KG1 (cell line): Measurements from ENCODE around the gene PLXNB3.
"Not testable (repeated sequence)": the region's sequence is repeated elsewhere in the genome, so short reads cannot be mapped to it uniquely, and the experiment has no call there.

Experiments
- DNase-seq: peaks from one replicate; lab custom pipeline; 2025; lab: John Stamatoyannopoulos, UW

The PLXNB3 gene

DNA sequence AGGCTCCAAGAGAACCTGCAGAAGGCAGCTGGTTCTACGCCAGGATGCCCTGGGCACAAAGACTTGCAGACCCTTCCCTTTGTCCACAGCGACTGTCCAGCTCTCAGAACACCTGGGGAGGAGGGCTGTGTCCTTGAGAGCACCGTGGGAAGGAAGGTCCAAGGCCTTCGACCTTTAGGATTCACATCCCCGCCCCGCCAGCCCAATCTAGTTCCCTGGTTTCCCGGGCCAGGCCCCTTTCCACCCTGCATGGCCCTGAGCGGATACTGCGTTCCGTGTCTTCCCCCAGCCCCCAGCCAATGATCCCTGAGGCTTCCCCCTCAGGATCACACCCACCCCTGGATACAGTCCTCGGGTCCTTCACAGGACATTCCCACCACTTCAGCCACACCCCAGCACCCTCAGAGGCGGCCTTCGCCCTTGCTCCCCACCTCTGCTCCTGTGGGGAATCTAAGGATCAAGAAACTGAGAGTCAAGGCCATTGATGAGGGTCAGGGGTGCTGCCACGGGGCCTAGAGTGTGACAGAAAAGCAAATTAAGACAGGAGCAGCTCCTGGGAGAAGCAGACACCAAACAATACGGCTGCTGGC, 30.3 kb upstream of the PLXNB3 start:
- no peak for DNase-seq

DNA sequence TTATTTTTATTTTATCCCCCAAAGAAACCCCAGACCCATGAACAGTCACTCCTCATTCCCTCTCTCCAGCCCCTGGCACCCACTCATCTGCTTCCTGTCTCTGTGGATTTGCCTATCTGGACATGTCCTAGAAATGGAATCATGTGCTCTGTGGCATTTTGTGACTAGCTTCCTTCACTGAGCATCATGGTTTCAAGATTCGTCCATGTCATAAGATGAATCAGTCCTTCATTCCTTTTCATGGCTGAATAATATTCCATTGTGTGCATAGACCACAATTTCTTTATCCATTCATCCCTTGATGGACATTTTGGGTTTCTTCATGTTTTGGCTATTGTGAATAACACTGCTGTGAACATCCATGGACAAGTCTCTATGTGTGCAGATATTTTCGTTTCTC, 29.2 kb upstream of the PLXNB3 start:
- DNase-seq, result no peak

DNA sequence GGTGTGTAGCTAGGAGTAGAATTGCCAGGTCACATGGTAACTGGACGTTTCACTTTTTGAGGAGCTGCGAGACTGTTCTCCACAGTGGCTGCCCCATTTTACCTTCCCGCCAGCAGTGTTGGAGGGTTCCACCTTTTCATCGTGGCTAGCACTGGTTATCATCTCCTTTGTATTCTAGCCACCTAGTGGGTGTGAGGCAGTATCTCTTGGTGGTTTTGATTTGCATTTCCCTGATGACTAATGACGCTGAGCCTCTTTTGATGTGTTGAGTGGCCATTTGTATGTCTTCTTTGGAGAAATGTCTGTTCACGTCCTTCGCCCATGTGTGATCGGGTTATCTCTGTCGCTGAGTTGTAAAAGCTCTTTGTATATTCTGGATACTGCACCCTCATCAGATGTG, 28.8 kb upstream of the PLXNB3 start:
- DNase-seq, result no peak

DNA sequence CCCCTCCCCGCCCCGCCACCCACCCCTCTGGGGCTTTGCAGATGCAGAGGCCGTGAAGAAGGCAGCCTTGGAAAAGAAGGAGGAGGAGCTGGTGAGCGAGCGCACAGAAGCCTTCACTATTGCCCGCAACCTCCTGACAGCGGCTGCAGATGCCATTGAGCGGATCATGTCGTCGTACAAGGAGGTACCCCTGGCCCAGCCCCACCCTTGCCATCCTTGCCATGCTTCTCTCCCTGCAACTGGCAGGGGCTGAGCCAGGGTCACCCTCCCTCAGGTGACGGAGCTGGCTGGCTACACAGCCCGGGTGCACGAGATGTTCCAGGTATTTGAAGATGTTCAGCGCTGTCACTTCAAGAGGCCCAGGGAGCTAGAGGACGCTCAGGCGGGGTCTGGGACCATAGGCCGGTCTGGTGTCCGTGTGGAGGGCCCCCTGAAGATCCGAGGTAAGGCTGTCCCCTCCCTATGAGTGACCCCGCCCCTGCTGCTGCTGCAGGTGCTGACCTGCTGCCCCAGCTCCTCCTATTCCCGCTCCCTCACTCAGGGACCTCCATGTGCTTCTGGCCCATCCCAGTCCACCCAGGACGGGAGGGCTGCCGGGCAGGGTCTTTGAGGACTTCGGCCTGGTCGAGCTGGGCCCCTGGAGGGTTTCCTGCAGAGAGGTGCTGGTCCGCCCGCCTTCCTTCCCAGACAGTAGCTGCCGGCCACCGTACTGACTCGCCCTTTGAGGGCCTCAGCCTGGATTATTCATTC, 27.8 kb upstream of the PLXNB3 start:
- DNase-seq, result no peak

DNA sequence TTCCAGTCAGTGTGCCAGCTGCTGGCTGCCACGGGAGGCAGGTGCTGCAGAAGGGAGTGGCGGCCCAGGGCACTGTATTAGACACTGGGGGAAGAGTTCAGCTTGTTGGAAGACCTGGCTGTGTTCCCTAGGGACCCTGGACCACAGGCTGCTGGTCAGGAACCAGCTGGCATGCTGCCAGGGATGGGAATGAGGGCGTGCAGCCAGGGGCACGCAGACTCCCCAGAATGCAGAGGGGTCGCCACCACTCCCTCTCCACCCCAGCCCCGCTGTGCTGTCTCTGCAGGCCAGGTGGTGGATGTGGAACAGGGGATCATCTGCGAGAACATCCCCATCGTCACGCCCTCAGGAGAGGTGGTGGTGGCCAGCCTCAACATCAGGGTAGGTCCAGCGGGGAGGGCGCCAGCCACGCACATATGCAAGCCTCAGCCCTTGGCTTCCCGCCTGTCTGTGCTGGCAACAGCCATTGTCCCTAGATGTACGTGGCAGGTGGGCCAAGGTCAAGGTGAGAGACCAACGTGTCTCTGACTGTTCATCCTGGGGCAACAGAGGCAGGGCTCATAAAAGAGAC, 27.1 kb upstream of the PLXNB3 start:
- DNase-seq, result no peak

DNA sequence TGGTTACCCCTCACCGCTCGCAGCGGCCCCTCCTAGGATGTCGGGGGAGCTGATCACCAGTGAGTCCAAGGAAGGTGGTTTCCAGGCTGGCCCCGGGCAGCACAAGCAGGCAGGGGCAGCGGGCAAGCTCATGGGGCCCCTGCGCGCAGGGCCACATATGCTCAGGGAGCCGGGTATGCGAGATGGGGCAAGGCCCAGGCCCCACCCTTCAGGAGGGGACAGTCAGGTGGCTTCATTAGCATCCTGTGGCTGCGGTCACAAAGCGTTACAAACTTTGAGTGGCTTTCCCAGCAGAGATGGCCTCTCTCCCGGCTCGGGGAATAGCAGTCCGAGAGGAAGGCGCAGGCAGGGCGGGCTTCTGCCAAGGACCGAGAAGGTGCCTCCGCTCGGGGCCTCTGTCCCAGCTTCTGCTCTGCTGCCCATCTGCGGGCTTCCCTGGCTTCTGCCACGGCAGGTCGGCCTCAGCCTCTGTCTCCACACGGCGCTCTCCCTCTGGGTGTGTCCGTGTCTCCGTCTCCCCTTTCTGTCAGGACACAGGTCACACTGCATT, 25.9 kb upstream of the PLXNB3 start:
- DNase-seq, result no peak

DNA sequence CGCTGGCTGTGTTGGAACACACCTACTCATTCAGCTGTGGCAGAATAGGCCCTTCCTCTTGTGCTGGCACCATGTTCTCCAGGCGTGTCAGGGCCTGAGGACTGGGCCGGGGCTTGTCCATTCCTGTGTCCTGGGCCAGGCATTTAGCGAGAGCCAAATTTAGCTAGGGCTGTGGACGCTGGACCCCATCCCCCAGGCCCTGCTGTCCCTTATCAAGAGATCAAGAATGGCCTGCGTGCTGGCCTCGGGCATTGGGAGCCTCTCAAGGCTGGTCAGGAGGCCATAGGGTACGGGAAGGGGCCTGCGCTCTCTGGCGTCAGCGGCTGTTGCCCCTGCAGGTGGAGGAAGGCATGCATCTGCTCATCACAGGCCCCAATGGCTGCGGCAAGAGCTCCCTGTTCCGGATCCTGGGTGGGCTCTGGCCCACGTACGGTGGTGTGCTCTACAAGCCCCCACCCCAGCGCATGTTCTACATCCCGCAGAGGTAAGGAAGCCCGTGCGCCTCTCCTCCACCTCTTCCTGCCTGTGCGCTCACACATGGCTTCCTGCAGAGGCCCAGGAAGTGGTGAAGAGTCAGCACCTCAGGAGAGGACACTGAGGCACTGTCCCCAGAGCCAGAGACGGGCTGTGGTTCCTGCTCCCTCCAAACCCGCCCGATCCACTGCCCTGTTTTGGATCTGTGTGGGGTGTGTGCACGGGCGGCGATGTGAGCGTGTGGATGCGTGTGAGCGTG, 24.1 kb upstream of the PLXNB3 start:
- no peak for DNase-seq

DNA sequence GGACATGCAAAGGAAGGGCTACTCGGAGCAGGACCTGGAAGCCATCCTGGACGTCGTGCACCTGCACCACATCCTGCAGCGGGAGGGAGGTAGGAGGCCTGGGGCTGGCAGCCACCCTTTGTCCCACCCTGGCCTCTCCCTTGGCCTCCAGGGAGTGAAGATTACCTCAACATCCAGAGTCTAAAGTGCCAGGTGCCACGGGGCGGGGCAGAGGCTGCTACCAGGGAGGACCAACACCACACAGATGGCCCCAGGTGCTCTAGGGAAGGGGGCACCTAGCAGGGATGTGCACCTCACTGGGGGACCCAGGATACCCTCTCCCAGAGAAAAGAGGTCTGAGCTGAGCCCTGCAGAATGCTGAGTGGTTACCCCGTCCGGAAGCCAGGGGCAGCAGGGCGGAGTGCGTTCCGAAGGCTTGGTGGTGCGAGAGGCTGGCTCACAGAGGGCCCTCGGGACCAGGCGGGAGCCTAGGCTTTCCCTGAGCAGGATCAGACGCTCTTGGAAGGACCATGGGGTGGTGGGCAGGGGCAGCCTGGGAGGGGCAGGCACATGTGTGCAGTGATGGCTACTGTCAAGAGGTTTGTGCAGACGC, 23.3 kb upstream of the PLXNB3 start:
- no peak for DNase-seq

DNA sequence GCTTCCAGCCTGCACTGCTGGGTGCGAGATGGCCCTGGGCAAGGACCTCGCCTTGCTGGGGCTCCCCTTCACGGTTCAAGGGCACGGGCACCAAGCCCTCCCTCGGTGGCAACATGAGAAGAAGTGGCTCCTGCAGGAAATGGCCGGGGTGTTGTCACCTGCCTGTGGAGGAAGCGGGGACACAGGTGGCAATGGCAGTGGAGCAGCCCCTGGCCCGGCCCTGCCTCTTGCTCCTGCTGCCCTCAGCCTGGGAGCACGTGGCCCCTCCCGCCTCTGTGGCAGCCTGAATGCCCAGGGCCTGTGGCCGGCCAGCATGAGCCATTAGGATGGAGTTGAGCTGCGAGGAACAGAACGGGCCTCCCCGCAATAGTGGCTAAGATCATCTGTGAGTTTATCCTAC, 22.6 kb upstream of the PLXNB3 start:
- no peak for DNase-seq

DNA sequence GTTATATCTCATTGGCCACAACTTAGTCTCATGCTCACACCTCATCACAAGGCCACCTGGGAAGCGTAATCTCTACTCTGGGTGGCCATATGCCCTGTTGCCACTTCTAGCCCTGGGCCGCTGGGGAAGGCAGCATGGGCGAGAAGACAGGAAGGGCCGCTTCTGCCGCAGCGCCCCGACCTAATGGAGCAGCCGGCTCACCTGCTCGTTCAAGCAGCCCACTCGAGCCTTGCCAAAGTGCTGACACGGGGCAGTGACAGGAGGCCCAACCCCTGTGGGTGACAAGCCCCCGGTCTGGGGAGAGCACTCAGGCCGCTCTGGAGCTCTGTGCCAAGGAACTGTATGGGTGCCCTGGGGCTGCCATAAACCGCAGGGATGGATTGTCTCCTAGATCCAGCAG, 21.9 kb upstream of the PLXNB3 start:
- not testable (repeated sequence) for DNase-seq

DNA sequence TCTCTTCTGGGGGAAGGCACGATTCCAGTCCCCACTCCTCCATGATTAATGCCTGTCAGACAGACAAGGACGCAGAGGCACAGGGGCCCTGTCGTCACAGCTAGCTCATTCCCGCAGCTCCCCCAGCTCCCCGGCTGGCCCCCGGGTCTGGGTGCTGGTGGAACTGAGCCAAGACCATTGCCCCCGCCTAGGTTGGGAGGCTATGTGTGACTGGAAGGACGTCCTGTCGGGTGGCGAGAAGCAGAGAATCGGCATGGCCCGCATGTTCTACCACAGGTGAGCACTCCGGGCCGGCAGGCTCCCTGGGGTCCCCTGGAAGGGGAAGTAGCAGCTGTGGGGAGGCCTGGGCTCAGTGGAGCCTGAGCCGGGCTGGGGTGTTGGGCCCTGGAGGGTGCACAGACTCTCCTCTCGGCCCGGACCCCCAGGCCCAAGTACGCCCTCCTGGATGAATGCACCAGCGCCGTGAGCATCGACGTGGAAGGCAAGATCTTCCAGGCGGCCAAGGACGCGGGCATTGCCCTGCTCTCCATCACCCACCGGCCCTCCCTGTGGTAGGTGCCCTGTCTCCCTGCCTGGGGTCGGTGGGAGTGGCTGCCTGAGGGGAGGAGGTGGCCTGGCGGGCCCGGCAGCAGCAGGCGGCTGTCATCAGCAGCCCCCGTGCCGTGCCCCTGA, 21.1 kb upstream of the PLXNB3 start:
- not testable (repeated sequence) for DNase-seq

DNA sequence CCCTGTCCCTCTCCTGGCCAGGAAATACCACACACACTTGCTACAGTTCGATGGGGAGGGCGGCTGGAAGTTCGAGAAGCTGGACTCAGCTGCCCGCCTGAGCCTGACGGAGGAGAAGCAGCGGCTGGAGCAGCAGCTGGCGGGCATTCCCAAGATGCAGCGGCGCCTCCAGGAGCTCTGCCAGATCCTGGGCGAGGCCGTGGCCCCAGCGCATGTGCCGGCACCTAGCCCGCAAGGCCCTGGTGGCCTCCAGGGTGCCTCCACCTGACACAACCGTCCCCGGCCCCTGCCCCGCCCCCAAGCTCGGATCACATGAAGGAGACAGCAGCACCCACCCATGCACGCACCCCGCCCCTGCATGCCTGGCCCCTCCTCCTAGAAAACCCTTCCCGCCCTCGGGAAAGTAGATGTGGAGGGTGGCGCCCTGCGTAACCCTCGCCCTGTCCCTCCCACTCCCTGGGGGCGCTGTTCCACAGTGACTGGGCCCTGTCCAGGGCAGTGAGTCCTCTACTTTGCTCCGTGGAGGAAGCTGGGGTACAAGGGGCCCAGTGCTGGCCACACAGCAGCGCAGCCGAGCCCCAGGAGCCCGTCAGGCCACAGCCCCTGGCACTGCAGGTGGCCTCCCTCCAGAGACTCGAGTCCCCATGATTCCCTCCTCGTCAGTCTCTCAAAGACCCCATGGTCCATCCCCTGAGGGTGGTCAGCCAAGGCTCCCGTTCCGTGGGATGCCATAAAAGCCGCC, 20.4 kb upstream of the PLXNB3 start:
- DNase-seq, result not testable (repeated sequence)

DNA sequence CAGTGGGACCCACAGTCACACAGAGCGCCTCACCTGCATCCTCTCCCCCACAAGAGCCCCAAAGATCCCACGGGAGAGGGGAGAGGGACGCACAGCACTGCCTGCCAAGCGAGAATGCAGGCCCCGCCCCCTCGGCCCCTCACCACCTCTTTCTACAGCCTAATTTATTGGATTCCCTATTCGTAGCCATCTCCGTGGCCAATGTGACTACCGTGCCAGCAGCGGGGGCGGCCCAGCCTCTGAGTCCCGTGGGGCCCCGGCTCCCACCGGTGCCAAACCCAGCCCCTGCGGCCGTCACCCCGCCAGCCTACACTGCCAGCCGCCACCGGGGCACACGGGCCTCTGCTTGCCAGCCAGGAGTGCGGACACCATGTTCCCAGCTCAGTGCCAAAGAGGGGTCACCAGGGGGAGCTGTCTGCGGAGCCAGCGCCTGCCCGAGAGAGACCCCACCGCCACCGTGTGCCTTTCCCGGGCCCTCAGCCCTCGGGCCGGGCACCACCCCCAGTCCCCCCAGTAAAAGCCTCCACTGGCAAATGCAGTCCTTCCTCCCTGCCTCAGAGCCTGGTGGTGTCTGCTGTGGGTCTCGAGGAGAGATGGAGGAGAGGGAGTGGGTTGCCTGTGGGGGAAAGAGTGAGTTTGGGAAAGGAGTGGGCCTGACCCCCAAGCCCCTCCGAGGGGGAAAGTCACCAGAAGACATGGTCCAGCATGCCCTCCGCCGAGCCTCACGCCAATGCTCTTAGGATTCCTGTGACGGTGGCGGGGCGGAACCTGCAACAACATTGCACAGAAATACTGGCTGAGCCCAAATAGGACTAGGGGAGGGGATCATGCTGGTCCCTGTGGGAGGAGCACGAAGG, 19.6 kb upstream of the PLXNB3 start:
- no peak for DNase-seq

DNA sequence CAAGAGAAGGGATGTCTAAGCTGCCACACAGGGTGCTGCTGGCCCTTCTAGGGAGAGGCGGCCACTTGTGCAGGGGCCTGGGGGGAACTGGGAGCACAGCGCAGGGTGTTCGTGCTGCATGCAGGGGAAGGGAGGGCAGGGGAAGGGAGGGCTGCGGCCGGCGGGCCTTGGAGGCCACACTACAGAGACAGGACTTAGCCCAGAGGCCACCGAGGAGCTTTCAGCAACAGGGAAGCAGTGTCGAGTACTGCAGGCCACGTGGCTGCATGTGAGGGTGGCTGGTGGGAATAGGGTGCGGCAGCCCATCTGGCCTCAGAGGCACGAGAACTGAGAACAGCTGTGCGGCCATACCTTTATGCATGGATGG, 19.0 kb upstream of the PLXNB3 start:
- DNase-seq, result not testable (repeated sequence)

DNA sequence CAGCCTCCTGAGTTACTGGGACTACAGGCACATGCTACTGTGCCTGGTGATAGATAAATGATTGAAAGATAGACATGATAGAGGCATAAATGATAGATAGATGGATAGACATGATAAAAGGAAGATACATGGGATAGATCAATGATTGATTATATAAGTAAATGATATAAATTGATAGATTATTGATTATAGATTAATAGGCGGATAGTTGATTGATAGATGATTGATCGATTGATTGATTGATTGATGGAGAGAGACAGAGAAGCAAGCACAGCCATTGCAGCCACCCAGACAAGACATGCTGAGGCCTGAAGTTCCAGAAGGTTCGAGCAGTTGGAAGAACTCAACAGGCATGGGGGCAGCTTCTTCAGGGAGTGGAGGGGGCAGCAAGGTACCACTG, 17.7 kb upstream of the PLXNB3 start:
- DNase-seq, result no peak

DNA sequence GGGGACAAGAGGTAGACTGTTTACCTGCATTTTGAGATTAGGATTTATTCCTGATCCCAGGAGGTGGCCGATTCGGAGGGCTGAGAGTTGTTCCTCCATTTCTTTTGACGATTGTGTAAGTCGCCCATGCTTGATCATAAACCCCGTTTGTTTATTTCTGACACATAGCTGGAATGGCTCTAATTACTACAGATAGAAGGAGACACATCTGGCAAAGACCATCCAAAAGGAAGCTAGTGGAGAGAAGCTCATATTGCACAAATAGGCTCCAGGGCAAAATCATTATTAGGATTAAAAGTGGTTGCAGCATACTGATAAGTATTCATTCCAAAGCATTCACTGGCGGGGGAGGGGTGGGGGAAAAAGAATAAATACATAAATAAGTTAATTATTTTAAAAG, 17.1 kb upstream of the PLXNB3 start:
- not testable (repeated sequence) for DNase-seq

DNA sequence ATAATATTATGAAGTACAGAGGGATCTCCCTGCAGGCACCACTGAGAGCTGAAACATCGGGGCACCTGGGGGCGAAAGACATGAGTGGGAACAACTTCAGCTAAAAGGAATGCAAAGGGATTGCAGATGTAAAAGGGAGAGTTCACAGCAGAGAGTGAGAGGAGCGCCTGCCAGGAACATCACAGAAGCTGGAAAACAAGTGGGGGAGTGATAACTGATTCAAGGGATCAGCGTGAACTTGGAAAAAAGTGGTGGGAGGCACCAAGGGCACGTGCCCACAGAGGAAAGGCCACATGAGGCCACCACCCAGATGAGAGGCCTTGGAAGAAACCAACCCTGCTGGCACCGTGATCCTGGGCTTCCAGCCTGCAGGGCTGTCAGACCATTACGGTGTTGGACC, 15.0 kb upstream of the PLXNB3 start:
- DNase-seq, result not testable (repeated sequence)

DNA sequence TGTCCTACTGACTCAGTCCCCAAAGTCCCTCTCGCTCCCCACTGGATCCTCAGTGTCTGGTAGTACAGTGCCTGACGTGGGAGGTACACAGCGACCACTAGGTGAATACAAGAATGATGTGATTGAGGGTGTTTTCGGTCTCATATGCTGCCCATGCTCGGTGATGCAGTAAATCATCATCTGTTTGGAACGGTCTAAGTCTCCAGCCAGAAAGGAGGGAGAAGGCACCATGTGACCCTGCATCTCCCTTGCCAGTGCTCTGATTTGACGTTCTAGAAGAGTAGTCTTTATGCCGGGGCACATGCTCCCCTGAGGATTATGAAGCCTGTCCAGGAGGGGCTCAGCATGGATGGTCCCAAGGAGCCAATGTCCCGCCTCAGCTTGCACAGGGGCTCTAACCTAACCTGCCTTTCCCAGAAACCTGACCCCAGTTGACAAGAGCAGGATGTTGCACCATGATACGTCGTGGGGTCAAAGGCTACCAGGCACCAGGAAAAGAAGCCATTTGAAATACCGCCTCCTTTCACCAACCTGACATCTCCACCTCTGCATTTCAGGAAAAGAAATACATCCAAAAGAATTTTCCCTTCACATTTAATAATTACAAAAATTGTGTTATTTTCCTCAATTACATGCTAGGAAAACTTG, 13.8 kb upstream of the PLXNB3 start:
- no peak for DNase-seq

DNA sequence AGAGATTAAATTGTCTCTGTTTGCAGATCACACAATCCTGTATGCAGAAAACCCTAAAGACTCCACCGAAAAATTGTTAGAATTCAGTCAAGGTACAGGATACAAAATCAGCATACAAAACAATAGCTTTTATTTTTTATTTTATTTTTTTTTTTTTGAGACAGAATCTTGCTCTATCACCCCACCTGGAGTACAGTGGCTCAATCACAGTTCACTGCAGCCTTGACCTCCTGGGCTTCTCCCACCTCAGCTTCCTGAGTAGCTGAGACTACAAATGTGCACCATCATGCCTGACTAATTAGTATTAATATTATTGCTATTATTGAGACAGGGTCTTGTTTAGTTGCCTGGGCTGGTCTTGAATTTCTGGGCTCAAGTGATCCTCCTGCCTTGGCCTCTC, 8.9 kb upstream of the PLXNB3 start:
- DNase-seq, result no peak

DNA sequence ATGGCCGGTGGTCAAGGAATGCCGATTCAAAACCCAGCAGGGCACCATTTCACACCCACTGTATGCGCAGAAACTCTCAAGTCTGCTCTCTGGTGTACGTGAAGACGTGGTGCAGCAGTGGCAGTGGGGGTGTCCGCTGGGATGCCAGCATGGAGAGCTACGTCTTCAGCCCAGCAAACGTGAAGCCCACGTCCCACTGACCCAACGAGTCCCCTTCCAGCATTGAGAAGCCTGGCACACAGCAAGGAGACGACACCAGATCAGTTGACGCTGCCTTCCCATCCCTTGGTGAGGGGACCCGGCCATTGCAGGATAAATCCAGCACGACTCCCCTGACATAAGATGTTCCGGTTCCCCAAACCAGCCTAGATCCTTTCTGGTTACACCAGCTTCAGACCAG, 2.2 kb upstream of the PLXNB3 start:
- DNase-seq, result no peak
